ENCODE data around the gene DCAF8.

- TF ChIP-seq CTCF (IDR thresholded peaks at IDR 0.05) (no peak), POLR2A (IDR thresholded peaks at IDR 0.05) (no peak)
Observed at GRCh38 chr1:160260406-160261382, 1.7 kb downstream of the DCAF8 start.
